ENCODE data around the gene LHX4. TPM values are rescaled to one million over a fixed set of nuclear protein-coding genes. Genes with fewer than 3 reads are reported as not detected.

Gene LHX4
- total and polyA plus RNA-seq, 2 of the 8 experiments (the other 6 are each of a cell fraction or from before 2014, with no cell fraction given): 0.85 to 4.9 TPM

DNA sequence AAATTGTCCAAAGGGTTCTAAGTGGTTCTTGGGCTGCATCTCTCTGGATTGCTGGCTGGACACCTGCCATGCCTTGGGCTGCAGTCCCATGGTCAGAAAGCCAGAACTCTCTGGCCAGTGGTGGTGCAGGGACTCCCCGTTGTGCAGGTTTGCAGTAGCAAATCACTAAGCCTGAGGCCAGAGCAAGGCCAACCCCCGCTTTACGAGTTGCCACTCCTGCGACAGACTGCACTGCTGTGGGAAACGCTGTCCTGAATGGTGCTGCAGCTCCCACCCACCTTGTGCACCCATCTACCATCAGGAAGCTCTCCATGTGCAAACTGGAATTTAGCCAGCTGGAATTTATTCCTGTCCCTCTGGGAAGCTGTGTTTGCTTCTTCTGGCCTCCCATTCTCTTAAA lies 45.7 kb downstream of the LHX4 start:
- 86% methylated on average over 5 of the region's 5 CpGs; no CpG with 5 or more reads in 1 of the 2 experiments for WGBS, 2 experiments (ENCODE audit: extremely low coverage in 1 of 2, insufficient coverage in 1 of 2, insufficient read length in 1 of 2, insufficient replicate concordance in 2 of 2, low coverage in 1 of 2, low lambda C conversion rate in 2 of 2, missing lambda C conversion rate in 1 of 2)
- TF ChIP-seq SP4 (IDR thresholded peaks at IDR 0.05; ENCODE audit: low read length) (no peak), RAD21 (IDR thresholded peaks at IDR 0.05 in 1 of 2, conservative IDR thresholded peaks at IDR 0.05 in 1 of 2; ENCODE audit: low read depth in 2 of 2, low read length in 2 of 2) (no peak), CHD1 (IDR thresholded peaks at IDR 0.05; ENCODE audit: low read depth, low read length) (no peak), POLR2AphosphoS5 (IDR thresholded peaks at IDR 0.05; ENCODE audit: low read depth, low read length) (no peak), GTF2F1 (IDR thresholded peaks at IDR 0.05; ENCODE audit: borderline replicate concordance, low read depth, low read length) (no peak), BCL11A (IDR thresholded peaks at IDR 0.05; ENCODE audit: low read depth in 2 of 2, low read length in 2 of 2) (no peak), JUND (IDR thresholded peaks at IDR 0.05; ENCODE audit: low read length) (no peak)
- Histone ChIP-seq H4K91ac (replicated peaks; ENCODE audit: insufficient read length, low read length) (no peak overlapping the region), H3K27me3 (replicated peaks in 1 of 4; ENCODE audit: control insufficient read depth in 3 of 4, extremely low read depth in 1 of 4, insufficient read depth in 3 of 4, low read length in 3 of 4) (no peaks in the 10 kb centered on the region), H4K5ac (ENCODE audit: insufficient read length, low read depth, low read length) (no peak overlapping the region), H2BK20ac (ENCODE audit: low read length) (no peak overlapping the region), H3K23ac (ENCODE audit: insufficient read length) (no peak overlapping the region), H3K9me3 (ENCODE audit: insufficient read depth in 2 of 2, low read depth in 1 of 2, low read length in 1 of 2) (peaks cover 4 to 10% of the 10 kb centered on the region in 2 experiments; a peak in 3 of 4 replicates), H2AK5ac (ENCODE audit: low read depth, low read length) (no peak overlapping the region), H2BK5ac (ENCODE audit: low read depth, low read length) (peak overlapping the region; percentile 75; the same call in 1 of the 2 replicates), H3K79me2 (ENCODE audit: control insufficient read depth in 1 of 2, insufficient read depth in 2 of 2, low read length in 2 of 2) (no peaks in the 10 kb centered on the region), H4K8ac (ENCODE audit: extremely low read depth, insufficient read depth, low read length) (no peak overlapping the region), H2BK15ac (ENCODE audit: low read length) (no peak overlapping the region), H3K56ac (replicated peaks; ENCODE audit: insufficient read length, low read depth, low read length) (no peak overlapping the region), H3K18ac (ENCODE audit: extremely low read depth, low read length) (no peak overlapping the region), H3K4me2 (ENCODE audit: insufficient read depth in 1 of 2, low read depth in 2 of 2, low read length in 2 of 2) (no peak overlapping the region), H3K23me2 (ENCODE audit: low read depth, low read length) (no peaks in the 10 kb centered on the region), H2BK12ac (ENCODE audit: low read depth, low read length) (no peak overlapping the region), H3K9ac (replicated peaks in 1 of 4; ENCODE audit: extremely low read depth in 1 of 4, low read depth in 3 of 4, low read length in 3 of 4) (no peak overlapping the region), H2AFZ (ENCODE audit: low read length) (no peak overlapping the region), H3K79me1 (ENCODE audit: low read depth, low read length) (no peaks in the 10 kb centered on the region), H3K36me3 (ENCODE audit: control insufficient read depth in 2 of 4, insufficient read depth in 4 of 4, low read length in 3 of 4) (peaks cover 0 to 15% (median 3%) of the 10 kb centered on the region in 4 experiments; a peak in 4 of 8 replicates), H2BK120ac (replicated peaks; ENCODE audit: low read depth, low read length) (no peak overlapping the region), H3K4ac (replicated peaks; ENCODE audit: insufficient read length, low read depth, low read length) (no peak overlapping the region), H3K27ac (ENCODE audit: low read depth, low read length) (no peak overlapping the region), H3K14ac (ENCODE audit: insufficient read length) (no peak overlapping the region), H3K4me3 (ENCODE audit: extremely low read depth in 1 of 4, insufficient read depth in 2 of 4, low read depth in 3 of 4, low read length in 4 of 4) (no peak overlapping the region), H4K20me1 (replicated peaks in 1 of 2; ENCODE audit: control insufficient read depth in 1 of 2, insufficient read depth in 2 of 2, low read length in 2 of 2) (no peaks in the 10 kb centered on the region), H3K4me1 (replicated peaks in 1 of 4; ENCODE audit: control insufficient read depth in 3 of 4, insufficient read depth in 4 of 4, low read length in 3 of 4) (peaks cover 9 to 24% (median 13%) of the 10 kb centered on the region in 4 experiments)
- DNase-seq (ENCODE audit: low read depth in 1 of 2, low spot score in 2 of 2) (no peak), FAIRE-seq (no peak)
- CTCF ChIA-PET (ENCODE audit: partially characterized antibody): interaction anchor here (1.0 to 11.1 kb wide), 3 partner anchors 10 to 207 kb away, joined by 3 to 244 read pairs (median 6); no protein-coding TSS in a partner anchor
- POLR2A ChIA-PET (ENCODE audit: partially characterized antibody): no interaction called here

Measured in H1 (cell line).